A673 (cell line): Measurements from ENCODE around the gene PAEP. TPM values are rescaled to one million over a fixed set of nuclear protein-coding genes. Genes with fewer than 3 reads are reported as not detected.

Experiments
- BruUV-seq: library from RNA; stranded (reverse); fragments of 400-500 nt; replicated peaks from 2 replicates; lab custom pipeline; 2021; lab: Mats Ljungman, UMichigan
- CTCF ChIA-PET: fragments of 300-600 bp; sonication (Branson Sonifier 250); formaldehyde crosslinking; loops from one replicate; lab custom pipeline; 2022; ENCODE audit warnings: antibody characterized with exemption; lab: Charles Lee
- POLR2A ChIA-PET: fragments of 300-600 bp; sonication (Branson Sonifier 250); formaldehyde crosslinking; loops from one replicate; lab custom pipeline; 2022; ENCODE audit warnings: antibody characterized with exemption; ENCODE audit not compliant: low non-redundant PET; lab: Charles Lee
- DNase-seq: peaks from one replicate; pipeline ENCODE4 v3.0.0-alpha.2; 2015; ENCODE audit warnings: low spot score
- H3K27ac ChIP-seq: fragments of 200-600 bp; sonication (generic); 2 replicates; pipeline ENCODE4 v1.5.1; 2016; ENCODE audit warnings: mixed run types, low read depth, mild to moderate bottlenecking, mixed read lengths, antibody characterized with exemption, low read length; ENCODE audit not compliant: poor library complexity, severe bottlenecking
- H3K27me3 ChIP-seq: fragments of 200-600 bp; sonication (generic); replicated peaks from 2 replicates; pipeline ENCODE4 v1.6.1; 2017; ENCODE audit warnings: mixed run types, low read depth, mild to moderate bottlenecking, mixed read lengths, antibody characterized with exemption, low read length; ENCODE audit not compliant: insufficient read depth, poor library complexity
- H3K36me3 ChIP-seq: fragments of 200-600 bp; sonication (generic); 2 replicates; pipeline ENCODE4 v1.6.1; 2016; ENCODE audit warnings: mixed run types, mild to moderate bottlenecking, mixed read lengths, antibody characterized with exemption, low read length; ENCODE audit not compliant: insufficient read depth, poor library complexity, severe bottlenecking
- H3K4me1 ChIP-seq: fragments of 200-600 bp; sonication (generic); 2 replicates; pipeline ENCODE4 v1.6.1; 2017; ENCODE audit warnings: mixed run types, mild to moderate bottlenecking, mixed read lengths, antibody characterized with exemption, low read length; ENCODE audit not compliant: insufficient read depth, poor library complexity, severe bottlenecking
- H3K4me3 ChIP-seq: fragments of 200-600 bp; sonication (generic); 2 replicates; pipeline ENCODE4 v1.5.1; 2016; ENCODE audit warnings: low read depth, mixed run types, mild to moderate bottlenecking, mixed read lengths, low read length; ENCODE audit not compliant: poor library complexity, severe bottlenecking
- H3K9me3 ChIP-seq: fragments of 200-600 bp; sonication (generic); 2 replicates; pipeline ENCODE4 v1.6.1; 2016; ENCODE audit warnings: mixed run types, low read depth, mild to moderate bottlenecking, mixed read lengths, antibody characterized with exemption, low read length; ENCODE audit not compliant: poor library complexity, severe bottlenecking
- CTCF ChIP-seq: fragments of 300-800, 200-600 bp; sonication (generic); conservative IDR thresholded peaks from 2 replicates; pipeline ENCODE4 v1.5.1; 2017; ENCODE audit warnings: low read depth, mild to moderate bottlenecking, antibody characterized with exemption, low read length, moderate library complexity, mixed read lengths
- EZH2 ChIP-seq: fragments of 200-600 bp; sonication (generic); IDR thresholded peaks from 2 replicates; pipeline ENCODE4 v1.6.1; 2017; ENCODE audit warnings: borderline replicate concordance, low read depth, mild to moderate bottlenecking, mixed read lengths, antibody characterized with exemption, low read length; ENCODE audit not compliant: poor library complexity, severe bottlenecking
- intact Hi-C: fragments of 100-400 bp; cut with micrococcal nuclease; formaldehyde crosslinking; loops from one replicate; pipeline ENCODE4 v1.10.0; 2022; ENCODE audit not compliant: unreplicated experiment
- total RNA-seq: library from RNA; stranded (reverse); gene quantifications from 2 replicates; pipeline ENCODE4 v1.2.3, GENCODE V29; 2021

PAEP gene
- total RNA-seq, 1 experiment from 2014 or later = not detected

GRCh38 chr9:135524130-135524861 is 37.3 kb upstream of the PAEP start:
- Histone ChIP-seq H3K4me1 (no peaks in the 10 kb centered on the region), H3K9me3 (no peaks in the 10 kb centered on the region), H3K27me3 (no peaks in the 10 kb centered on the region), H3K27ac (no peak overlapping the region), H3K4me3 (no peak overlapping the region), H3K36me3 (no peaks in the 10 kb centered on the region)
- intact Hi-C loops = no loop called here
- CTCF ChIA-PET = no interaction called here
- TF ChIP-seq EZH2 (no peak), CTCF (no peak)
- no peak for DNase-seq
- POLR2A ChIA-PET = no interaction called here
- BruUV-seq = no TSS peak

- intact Hi-C loops = no loop called here
- H3K27me3 ChIP-seq = no peaks in the 10 kb centered on the region
- BruUV-seq = no TSS peak
- H3K27ac ChIP-seq = no peak overlapping the region
- no peaks in the 10 kb centered on the region for H3K9me3 ChIP-seq
- no peak for DNase-seq
- ChIA-PET CTCF (no interaction called here), POLR2A (no interaction called here)
- H3K36me3 ChIP-seq = no peaks in the 10 kb centered on the region
- no peak overlapping the region for H3K4me3 ChIP-seq
- no peaks in the 10 kb centered on the region for H3K4me1 ChIP-seq
- no peak for TF ChIP-seq CTCF
- TF ChIP-seq EZH2 = no peak
These were observed 36.1 kb upstream of the PAEP start for GRCh38 chr9:135525241-135526088.

- TF ChIP-seq EZH2 (no peak), CTCF (no peak)
- Histone ChIP-seq H3K27me3 (no peaks in the 10 kb centered on the region), H3K4me3 (no peak overlapping the region), H3K9me3 (no peaks in the 10 kb centered on the region), H3K36me3 (no peaks in the 10 kb centered on the region), H3K27ac (no peak overlapping the region), H3K4me1 (no peaks in the 10 kb centered on the region)
- intact Hi-C loops = no loop called here
- ChIA-PET CTCF (no interaction called here), POLR2A (no interaction called here)
- no TSS peak for BruUV-seq
- DNase-seq = no peak
These were observed 35.3 kb upstream of the PAEP start for GRCh38 chr9:135526089-135526729.
